Measurements from ENCODE around the gene TTLL8. TPM values are rescaled to one million over a fixed set of nuclear protein-coding genes. Genes with fewer than 3 reads are reported as not detected.

Gene TTLL8
- total RNA-seq, 1 experiment from 2014 or later, result not detected

DNA sequence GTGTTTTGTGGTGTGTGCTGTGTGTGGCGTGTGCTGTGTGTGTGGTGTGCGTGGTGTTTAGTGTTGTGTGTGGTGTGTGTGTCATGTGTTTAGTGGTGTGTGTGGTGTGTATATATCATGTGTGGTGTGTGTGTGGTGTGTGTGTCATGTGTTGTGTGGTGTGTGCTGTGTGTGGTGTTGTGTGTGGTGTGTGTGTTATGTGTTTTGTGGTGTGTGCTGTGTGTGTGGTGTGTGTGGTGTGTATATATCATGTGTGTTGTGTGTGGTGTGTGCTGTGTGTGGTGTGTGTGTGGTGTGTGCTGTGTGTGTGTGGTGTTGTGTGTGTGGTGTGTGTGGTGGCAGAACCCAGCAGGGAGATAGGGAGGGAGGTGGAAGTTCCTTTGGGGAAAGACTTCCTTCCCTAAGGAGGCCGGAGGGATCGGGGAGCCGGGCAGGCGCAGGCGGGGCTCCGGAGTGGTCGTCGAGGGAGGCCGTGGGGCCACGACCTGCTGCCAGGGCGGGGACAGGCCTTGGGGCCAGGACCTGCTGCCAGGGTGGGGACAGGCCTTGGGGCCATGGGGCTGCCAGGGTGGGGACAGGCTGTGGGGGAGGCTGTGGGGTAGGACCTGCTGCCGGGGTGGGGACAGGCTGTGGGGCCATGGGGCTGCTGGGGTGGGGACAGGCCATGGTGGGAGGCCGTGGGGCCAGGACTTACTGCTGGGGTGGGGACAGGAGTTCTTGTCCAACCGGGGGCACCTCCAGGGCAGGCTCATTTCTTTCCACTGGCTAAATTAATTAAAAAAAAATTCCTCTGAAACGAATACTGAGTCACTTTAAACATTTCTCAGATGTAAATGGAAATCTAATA, 82.3 kb downstream of the TTLL8 start:
- POLR2A ChIA-PET, result no interaction called here
- H3K9me3 Mint-ChIP-seq, result peaks cover 8% of the 10 kb centered on the region
- no peak overlapping the region for H3K27ac Mint-ChIP-seq
- no peak overlapping the region for H3K4me3 Mint-ChIP-seq
- CTCF ChIA-PET, result interaction anchor here (1.4 to 1.6 kb wide), 2 partner anchors 18 to 54 kb away, joined by 3 to 11 read pairs; no protein-coding TSS in a partner anchor
- peaks cover 7% of the 10 kb centered on the region for H3K36me3 Mint-ChIP-seq
- peaks cover 2% of the 10 kb centered on the region for H3K4me1 Mint-ChIP-seq
- DNase-seq (ENCODE audit: low spot score) (peak; percentile 42), ATAC-seq (no peak; the same call in 1 of the 2 replicates)
- TF ChIP-seq ESRRA (CRISPR knock-in tag; IDR thresholded peaks at IDR 0.05; ENCODE audit: borderline replicate concordance), result no peak
- no peak for TF ChIP-seq HMGA2 (CRISPR knock-in tag; IDR thresholded peaks at IDR 0.05)
- no peak for TF ChIP-seq CBFB (CRISPR knock-in tag; IDR thresholded peaks at IDR 0.05; ENCODE audit: low read depth)
- TF ChIP-seq, protein P1, sequence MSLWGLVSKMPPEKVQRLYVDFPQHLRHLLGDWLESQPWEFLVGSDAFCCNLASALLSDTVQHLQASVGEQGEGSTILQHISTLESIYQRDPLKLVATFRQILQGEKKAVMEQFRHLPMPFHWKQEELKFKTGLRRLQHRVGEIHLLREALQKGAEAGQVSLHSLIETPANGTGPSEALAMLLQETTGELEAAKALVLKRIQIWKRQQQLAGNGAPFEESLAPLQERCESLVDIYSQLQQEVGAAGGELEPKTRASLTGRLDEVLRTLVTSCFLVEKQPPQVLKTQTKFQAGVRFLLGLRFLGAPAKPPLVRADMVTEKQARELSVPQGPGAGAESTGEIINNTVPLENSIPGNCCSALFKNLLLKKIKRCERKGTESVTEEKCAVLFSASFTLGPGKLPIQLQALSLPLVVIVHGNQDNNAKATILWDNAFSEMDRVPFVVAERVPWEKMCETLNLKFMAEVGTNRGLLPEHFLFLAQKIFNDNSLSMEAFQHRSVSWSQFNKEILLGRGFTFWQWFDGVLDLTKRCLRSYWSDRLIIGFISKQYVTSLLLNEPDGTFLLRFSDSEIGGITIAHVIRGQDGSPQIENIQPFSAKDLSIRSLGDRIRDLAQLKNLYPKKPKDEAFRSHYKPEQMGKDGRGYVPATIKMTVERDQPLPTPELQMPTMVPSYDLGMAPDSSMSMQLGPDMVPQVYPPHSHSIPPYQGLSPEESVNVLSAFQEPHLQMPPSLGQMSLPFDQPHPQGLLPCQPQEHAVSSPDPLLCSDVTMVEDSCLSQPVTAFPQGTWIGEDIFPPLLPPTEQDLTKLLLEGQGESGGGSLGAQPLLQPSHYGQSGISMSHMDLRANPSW (CRISPR knock-in tag; conservative IDR thresholded peaks at IDR 0.05; ENCODE audit: low read depth), result no peak
- TF ChIP-seq, protein P2, sequence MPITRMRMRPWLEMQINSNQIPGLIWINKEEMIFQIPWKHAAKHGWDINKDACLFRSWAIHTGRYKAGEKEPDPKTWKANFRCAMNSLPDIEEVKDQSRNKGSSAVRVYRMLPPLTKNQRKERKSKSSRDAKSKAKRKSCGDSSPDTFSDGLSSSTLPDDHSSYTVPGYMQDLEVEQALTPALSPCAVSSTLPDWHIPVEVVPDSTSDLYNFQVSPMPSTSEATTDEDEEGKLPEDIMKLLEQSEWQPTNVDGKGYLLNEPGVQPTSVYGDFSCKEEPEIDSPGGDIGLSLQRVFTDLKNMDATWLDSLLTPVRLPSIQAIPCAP (CRISPR knock-in tag; IDR thresholded peaks at IDR 0.05), result no peak
- TF ChIP-seq NR2C2 (CRISPR knock-in tag; IDR thresholded peaks at IDR 0.05), result no peak
- TF ChIP-seq SOX15 (CRISPR knock-in tag; IDR thresholded peaks at IDR 0.05), result no peak
- TF ChIP-seq, protein P3, sequence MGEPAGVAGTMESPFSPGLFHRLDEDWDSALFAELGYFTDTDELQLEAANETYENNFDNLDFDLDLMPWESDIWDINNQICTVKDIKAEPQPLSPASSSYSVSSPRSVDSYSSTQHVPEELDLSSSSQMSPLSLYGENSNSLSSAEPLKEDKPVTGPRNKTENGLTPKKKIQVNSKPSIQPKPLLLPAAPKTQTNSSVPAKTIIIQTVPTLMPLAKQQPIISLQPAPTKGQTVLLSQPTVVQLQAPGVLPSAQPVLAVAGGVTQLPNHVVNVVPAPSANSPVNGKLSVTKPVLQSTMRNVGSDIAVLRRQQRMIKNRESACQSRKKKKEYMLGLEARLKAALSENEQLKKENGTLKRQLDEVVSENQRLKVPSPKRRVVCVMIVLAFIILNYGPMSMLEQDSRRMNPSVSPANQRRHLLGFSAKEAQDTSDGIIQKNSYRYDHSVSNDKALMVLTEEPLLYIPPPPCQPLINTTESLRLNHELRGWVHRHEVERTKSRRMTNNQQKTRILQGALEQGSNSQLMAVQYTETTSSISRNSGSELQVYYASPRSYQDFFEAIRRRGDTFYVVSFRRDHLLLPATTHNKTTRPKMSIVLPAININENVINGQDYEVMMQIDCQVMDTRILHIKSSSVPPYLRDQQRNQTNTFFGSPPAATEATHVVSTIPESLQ (CRISPR knock-in tag; IDR thresholded peaks at IDR 0.05), result no peak
- TF ChIP-seq JUN (CRISPR knock-in tag; IDR thresholded peaks at IDR 0.05), result no peak
- TF ChIP-seq, protein P4, sequence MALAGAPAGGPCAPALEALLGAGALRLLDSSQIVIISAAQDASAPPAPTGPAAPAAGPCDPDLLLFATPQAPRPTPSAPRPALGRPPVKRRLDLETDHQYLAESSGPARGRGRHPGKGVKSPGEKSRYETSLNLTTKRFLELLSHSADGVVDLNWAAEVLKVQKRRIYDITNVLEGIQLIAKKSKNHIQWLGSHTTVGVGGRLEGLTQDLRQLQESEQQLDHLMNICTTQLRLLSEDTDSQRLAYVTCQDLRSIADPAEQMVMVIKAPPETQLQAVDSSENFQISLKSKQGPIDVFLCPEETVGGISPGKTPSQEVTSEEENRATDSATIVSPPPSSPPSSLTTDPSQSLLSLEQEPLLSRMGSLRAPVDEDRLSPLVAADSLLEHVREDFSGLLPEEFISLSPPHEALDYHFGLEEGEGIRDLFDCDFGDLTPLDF (CRISPR knock-in tag; IDR thresholded peaks at IDR 0.05), result no peak
- no peak for TF ChIP-seq TP53 (CRISPR knock-in tag; IDR thresholded peaks at IDR 0.05)
- TF ChIP-seq, protein P5, sequence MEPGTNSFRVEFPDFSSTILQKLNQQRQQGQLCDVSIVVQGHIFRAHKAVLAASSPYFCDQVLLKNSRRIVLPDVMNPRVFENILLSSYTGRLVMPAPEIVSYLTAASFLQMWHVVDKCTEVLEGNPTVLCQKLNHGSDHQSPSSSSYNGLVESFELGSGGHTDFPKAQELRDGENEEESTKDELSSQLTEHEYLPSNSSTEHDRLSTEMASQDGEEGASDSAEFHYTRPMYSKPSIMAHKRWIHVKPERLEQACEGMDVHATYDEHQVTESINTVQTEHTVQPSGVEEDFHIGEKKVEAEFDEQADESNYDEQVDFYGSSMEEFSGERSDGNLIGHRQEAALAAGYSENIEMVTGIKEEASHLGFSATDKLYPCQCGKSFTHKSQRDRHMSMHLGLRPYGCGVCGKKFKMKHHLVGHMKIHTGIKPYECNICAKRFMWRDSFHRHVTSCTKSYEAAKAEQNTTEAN (CRISPR knock-in tag; IDR thresholded peaks at IDR 0.05), result no peak
- TF ChIP-seq, protein P6, sequence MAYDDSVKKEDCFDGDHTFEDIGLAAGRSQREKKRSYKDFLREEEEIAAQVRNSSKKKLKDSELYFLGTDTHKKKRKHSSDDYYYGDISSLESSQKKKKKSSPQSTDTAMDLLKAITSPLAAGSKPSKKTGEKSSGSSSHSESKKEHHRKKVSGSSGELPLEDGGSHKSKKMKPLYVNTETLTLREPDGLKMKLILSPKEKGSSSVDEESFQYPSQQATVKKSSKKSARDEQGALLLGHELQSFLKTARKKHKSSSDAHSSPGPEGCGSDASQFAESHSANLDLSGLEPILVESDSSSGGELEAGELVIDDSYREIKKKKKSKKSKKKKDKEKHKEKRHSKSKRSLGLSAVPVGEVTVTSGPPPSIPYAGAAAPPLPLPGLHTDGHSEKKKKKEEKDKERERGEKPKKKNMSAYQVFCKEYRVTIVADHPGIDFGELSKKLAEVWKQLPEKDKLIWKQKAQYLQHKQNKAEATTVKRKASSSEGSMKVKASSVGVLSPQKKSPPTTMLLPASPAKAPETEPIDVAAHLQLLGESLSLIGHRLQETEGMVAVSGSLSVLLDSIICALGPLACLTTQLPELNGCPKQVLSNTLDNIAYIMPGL (CRISPR knock-in tag; IDR thresholded peaks at IDR 0.05), result no peak
- TF ChIP-seq SMAD3 (CRISPR knock-in tag; IDR thresholded peaks at IDR 0.05; ENCODE audit: borderline replicate concordance), result no peak
- no peak for TF ChIP-seq ZNF396 (CRISPR knock-in tag; IDR thresholded peaks at IDR 0.05; ENCODE audit: borderline replicate concordance)
- H3K27me3 Mint-ChIP-seq (ENCODE audit: low read depth), result peaks cover 4% of the 10 kb centered on the region

Data from WTC11 (cell line).